GM18499 (cell line): Measurements from ENCODE around the gene ATP6V1B1.

Experiments used
- ATAC-seq: cut with Tn5 transposase; IDR thresholded peaks from one replicate; pipeline ENCODE4 v1.9.1; 2021; ENCODE audit warnings: moderate number of reproducible peaks; ENCODE audit not compliant: insufficient read depth, unreplicated experiment

The ATP6V1B1 gene

GRCh38 chr2:70901227-70902066 lies 34.3 kb upstream of the ATP6V1B1 start:
- no peak for ATAC-seq

GRCh38 chr2:70902067-70902442 lies 33.6 kb upstream of the ATP6V1B1 start:
- no peak for ATAC-seq

DNA sequence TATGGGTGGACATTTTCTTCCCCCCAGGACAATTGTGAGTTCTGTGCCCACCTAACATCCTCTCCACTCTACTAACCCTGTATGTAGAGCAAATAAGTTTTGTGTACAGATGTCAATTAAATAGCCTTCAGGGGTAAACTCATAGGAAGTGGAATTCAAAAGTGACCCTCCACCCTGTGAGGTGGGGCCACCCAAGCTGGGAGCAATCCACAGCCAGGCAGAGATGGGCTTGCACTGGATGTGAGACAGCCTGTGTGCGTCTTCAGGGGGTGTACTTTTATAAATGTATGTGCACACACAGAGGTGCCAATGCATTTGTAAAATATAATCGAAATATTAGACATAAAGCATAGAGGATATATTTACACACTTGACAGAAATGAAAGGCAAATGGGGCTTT lies 33.1 kb upstream of the ATP6V1B1 start:
- ATAC-seq: no peak

DNA sequence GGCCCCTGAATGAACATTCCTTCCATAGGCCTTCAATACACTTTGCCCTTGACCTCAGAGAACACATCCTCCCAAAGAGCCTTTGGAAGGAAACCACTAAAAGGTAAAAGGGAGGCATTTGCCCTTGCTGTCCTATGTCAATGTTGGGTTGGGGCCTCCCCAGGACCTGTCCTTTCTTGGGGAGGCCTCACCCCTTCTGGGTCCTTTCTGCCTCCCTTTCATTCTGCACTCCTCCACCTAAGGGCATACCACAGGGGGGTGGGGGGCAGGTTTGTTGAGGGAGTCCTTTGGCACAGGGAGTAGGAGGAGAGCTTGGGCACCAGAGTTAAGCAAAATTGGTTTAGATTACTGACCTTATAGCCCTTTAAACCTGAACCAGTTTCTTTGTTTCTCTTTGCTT lies 32.5 kb upstream of the ATP6V1B1 start:
- ATAC-seq: no peak

- ATAC-seq: no peak
Observed at GRCh38 chr2:70903641-70904340, 31.9 kb upstream of the ATP6V1B1 start.

GRCh38 chr2:70904371-70905216 lies 31.1 kb upstream of the ATP6V1B1 start:
- no peak for ATAC-seq

DNA sequence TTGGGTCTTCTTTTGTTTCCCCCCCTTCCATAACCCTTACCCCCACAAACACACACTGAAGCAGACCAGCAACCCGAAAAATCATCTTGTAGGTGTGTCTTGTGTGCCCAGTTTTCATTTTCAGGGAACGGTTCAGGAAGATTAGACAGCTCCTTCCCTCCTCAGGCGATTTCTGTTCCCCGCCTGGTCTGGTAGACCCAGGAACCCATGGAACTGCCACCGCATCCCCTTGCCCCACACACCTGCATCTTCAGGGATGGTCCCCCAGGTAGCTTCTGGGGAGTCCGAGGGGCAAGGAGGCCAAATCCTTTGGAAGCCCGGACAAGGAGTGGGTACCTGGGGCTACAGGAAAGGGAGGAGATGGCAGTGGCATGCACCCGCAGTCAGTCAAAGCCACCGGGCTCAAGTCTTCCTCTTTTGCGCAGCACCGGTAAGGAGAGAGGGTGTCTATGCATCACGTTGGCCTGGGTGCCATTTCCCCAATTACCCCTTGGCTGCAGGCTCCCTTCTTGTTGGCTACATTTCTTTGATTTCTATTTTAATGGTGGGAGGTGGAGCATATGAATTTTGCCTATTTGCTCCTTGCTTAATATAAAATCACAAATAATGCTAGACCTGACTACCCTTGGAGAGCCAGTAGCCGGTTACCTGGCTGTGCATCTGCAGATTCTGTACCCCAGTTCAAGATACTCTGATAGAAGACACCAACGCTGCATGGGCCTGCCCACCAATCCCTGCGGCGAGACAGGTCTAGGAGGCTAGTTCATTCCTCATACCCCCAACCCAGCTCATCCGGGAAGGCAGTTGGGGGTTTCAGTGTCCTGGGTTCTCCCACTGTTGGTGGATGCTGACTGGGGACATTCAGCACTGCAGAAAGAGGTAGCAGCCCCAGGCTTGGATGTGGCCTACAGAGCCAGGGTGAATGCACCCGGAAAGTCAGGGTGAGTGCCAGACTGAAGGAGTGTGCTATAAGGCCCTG lies 30.0 kb upstream of the ATP6V1B1 start:
- no peak for ATAC-seq

- ATAC-seq: no peak
Observed at GRCh38 chr2:70906439-70907005, 29.2 kb upstream of the ATP6V1B1 start.

DNA sequence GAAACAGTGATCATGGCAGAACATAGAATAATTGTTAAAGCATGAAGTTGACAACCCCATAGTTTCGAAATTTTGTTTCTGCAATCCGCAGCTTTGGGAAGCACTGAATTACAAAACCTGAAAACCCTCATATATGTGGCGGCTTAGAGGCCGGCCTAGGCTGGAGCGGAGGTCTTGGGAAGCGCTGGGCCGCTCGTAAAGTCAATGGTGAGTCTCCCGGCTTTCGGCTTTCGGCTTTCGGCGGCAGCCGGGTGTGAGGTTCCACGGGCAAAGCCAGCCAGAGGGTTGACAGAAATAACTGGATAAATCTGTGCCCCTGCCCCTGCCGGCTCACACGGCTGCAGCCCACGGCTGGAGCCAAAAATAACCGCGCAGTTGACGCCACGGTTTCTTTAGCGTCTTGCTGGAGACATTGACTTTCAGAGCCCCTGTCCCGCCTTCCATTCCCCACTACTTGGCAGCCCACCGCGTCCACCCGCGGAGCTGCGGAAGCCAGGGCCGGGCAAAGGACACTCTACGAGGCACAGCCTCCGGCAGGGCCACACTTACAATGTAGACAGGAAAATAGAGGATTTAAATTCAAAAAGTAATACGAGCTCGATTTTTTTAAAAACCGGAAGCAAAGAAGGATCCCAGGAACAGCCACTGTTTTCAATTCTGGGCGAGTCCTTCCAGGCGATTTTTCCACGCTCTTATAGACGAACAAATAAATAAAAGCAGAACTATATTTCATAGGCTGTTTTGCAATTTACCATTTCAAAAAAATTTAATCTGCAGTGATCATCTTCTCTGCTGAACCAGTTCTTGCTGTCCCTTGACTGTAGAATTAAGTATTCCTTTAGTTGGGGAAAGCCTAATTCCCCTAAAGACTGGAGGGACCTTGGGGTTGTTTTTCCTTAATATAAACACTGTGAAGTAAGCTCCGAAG lies 28.3 kb upstream of the ATP6V1B1 start:
- ATAC-seq: no peak

DNA sequence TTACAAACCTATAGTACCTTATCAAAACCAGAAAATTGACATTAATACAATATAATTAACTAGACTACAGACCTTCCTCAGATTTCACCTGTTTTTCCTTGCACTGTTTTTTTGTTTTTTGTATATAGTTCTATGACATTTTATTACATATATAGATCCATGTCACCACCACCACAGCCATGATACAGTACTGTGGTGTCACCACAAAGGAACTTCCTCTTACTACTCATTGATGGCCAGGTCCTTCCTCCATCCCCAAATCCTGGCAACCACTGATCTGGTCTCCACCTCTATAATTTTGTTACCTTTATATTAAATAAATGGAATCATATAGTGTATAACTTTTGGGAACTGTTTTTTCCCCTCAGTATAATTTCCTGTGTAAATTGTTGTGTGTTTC lies 19.4 kb upstream of the ATP6V1B1 start:
- ATAC-seq: no peak

DNA sequence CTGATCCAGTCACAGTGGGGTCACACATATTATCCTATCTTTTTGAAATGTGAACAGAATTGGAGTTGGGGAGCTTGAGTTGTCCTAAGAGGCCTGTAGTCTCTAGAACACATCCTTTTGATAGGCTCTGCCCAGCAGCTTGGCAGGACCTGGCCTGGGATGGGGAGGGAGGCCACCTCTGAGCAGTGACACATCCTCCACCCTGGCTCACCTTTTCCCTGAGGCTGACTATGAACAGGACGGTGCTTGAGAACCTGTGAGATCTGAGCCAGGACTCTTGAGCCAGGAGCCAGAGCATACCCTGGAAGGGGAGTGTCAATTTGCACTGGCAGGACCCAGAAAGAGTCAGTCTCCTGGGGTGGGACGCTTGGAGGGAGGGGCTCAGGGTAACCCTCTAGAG lies 17.7 kb upstream of the ATP6V1B1 start:
- ATAC-seq: no peak

- ATAC-seq: no peak
Observed at GRCh38 chr2:70919672-70920366, 15.9 kb upstream of the ATP6V1B1 start.

GRCh38 chr2:70920367-70920715 lies 15.4 kb upstream of the ATP6V1B1 start:
- ATAC-seq: no peak

- no peak for ATAC-seq
Observed at GRCh38 chr2:70921031-70921430, 14.7 kb upstream of the ATP6V1B1 start.

- ATAC-seq: no peak
Observed at GRCh38 chr2:70921839-70922234, 13.9 kb upstream of the ATP6V1B1 start.

DNA sequence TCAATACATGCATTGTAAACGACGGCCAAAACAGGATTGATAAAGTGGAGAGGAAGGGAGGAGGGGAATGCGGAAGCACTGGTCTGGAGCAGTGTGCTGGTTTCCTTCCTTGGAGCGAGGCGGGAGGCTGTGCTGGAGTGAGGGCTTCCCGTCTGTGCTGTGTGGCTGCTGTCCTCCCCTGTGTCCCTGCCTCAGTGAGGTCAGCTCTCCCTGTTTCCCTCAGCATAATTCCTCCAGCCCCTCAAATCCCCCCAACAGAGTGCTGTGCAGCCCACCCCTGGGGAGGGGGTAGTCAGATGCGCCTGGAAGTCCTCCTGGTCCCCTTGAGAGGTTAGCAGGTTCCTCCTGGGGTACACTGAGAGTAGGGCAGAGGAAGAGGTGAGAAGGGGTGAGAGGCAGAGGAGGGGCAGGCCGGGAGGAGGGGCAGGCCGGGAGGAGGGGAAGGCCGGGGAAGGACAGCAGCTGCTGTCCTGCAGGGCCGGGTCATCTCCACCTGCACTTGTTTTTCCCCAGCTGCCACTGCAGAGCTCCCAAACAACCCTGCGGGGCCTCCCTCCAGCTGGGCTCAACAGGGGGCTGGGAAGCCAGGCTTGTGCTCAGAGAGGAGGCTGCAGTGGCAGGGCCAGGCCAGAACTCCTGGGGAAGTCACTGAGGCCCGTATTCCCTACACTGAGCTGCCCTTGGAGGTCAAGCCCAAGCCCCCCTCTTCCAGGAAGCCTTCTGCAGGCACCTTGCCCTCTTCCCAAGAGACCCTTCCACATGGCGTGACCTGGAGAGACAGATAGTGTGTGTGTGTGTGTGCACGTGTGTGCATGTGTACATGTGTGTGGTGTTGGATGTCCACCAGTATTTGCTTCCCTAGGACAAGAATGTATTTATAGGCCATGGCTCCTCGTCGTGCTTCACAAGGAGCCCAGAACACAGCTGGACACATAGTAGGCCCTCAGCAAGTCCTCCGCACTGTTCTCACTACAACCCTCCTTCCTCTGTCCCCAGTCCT lies 13.2 kb upstream of the ATP6V1B1 start:
- ATAC-seq: no peak
